ENCODE results near the gene ADCY10. TPM values are rescaled to one million over a fixed set of nuclear protein-coding genes. Genes with fewer than 3 reads are reported as not detected.

Gene ADCY10
- total and polyA plus RNA-seq, 9 of the 15 experiments (the other 6 are each of a cell fraction or from before 2014, with no cell fraction given): 0.08 to 0.86 (median 0.22) TPM

- TF ChIP-seq MGA (IDR thresholded peaks at IDR 0.05): no peak
Observed at GRCh38 chr1:167943541-167943940, 29.6 kb upstream of the ADCY10 start (continued).
